EH (cell line): ENCODE results near the gene CTTNBP2NL.

Experiments used
- DNase-seq: peaks from one replicate; pipeline ENCODE4 v3.0.0-alpha.2; 2015; ENCODE audit warnings: low read depth

CTTNBP2NL gene

GRCh38 chr1:112507336-112507735 lies 111.3 kb downstream of the CTTNBP2NL start:
- no peak for DNase-seq

DNA sequence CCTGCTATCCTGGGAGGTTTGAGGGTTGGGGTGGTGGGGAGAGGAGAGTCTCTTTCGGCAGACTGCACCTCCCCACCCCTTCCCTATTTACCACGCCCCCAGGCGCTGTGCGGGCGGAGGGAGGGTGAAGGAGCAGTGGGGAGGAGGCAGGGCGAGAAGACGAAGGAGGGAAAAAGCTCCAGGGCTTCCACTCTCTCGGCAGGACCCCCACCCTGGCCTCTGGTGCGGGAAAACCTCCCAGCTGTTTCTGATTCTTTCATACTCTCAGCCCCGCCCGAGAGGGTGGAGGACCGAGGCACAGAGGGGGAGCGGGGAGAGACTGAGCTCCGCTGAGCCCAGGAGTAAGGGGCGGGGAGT lies 111.9 kb downstream of the CTTNBP2NL start:
- peak; percentile 28 for DNase-seq

DNA sequence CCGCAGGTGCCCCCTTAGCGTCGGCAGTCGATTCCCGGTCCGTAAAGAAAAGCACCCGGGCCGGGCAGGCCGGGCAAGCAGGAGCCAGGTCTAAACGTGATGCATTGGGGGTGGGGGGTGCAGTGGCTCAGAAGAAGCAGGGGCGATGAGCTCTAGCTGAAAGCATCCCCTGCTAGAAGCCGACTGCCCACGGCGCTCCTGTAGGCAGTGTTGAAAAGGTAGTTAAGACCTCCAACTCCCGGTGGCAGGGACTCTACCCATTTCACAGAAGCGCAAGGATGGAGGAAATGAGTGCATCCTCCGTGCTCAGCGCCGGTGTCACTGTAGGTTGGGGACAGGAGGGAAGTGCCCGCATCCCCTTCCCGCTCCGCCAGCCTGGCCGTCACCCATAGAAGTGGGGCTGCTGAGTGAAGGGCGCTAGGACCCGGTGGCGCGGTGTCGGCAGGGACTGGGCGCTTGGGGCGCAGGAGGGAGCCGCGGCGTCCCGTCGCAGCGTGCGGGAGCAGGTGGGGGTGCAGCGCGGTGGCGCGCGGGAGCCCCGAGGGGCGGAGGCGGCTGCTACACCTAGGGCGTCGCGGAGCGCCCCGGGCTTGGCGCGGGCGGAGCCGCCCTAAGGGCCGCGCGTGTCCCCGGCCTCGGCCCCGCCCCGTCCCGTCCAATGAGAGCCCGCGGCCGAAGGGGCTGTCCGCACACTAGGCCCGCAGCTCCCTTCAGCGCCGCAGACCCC lies 112.4 kb downstream of the CTTNBP2NL start, which contains the start of gene WNT2B:
Gene WNT2B (plus strand): TSS at position 688 of the 727 bp plus-strand sequence. CDS start 298 bp downstream, outside the sequence.
- peak; percentile 23 for DNase-seq

DNA sequence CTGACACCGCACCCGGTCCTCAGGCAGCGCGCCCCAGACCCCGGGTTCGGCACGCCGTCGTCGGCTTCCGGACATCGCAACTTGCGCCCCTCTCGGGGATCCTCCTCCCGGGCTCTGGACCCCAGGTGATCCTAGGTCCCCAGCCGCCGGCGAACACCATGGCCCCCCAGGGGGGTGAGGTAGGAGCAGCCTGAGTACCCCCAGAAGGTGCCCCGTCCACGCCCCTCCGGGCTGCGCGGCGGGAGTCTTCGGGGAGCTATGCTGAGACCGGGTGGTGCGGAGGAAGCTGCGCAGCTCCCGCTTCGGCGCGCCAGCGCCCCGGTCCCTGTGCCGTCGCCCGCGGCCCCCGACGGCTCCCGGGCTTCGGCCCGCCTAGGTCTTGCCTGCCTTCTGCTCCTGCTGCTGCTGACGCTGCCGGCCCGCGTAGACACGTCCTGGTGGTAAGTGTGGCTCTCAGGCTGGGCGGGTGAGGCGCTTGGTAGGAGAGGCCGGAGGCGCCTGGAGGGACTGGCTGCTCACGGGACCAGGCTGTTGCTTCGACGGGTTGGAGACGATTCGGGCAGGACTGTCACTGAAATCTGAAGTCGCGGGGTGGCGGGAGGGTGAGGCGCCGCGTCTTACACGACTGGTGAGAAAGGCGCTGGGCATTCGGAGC lies 113.1 kb downstream of the CTTNBP2NL start:
- no peak for DNase-seq

DNA sequence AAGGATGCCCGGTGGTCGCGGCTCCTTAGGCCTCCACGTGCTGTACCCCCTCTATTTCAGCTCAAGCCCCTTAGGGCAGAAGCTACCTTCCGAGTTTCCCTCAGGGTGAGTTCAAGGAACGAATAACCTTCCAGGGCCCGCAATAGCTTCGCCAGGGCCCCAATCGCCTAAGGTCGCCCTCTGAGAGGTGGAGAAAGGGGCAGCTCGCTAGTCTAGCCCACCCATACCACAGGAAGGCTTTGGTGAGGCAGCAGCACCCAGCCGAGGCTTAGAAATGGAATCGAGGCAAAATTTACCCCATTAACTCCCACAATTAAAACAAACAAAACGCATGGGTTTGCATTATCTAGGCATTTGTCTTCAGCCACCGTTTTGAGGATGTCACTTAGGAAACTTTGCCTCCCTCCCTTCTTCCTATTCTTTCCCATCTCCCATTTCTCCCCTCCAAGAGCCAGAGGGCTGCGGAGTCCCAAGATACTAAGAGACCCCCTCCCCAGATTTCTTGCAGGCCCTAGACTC lies 113.7 kb downstream of the CTTNBP2NL start:
- no peak for DNase-seq

GRCh38 chr1:112510340-112510739 lies 114.3 kb downstream of the CTTNBP2NL start:
- DNase-seq: no peak
